ENCODE results near the gene SLC41A2.

DNA sequence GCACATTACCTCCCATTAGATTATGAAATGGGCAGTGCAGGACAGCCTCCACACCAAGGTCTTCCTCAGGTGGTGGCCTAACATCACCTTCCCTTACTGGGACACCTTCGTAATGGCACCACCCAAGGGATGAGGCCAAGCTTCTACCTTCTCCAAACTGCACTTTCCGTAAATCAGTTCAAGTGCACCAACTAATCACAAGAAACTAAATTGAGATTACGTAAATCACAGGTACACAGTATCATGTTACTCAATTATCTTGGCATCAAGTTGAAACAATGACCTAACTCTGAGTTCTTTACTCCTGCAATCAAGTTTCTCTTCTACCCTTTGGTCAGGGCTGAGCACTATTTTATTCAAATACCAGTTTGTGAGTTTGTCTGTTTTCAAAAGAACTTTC, 13.8 kb downstream of the SLC41A2 start:
- TF ChIP-seq ZNF549 (tag by site-specific recombination; IDR thresholded peaks at IDR 0.05) (no peak), ZNF529 (tag by site-specific recombination; IDR thresholded peaks at IDR 0.05; ENCODE audit: insufficient replicate concordance) (no peak), ZNF114 (tag by site-specific recombination; IDR thresholded peaks at IDR 0.05) (no peak), REPIN1 (tag by site-specific recombination; IDR thresholded peaks at IDR 0.05; ENCODE audit: low read depth) (no peak)
- TF ChIP-seq, protein P1, sequence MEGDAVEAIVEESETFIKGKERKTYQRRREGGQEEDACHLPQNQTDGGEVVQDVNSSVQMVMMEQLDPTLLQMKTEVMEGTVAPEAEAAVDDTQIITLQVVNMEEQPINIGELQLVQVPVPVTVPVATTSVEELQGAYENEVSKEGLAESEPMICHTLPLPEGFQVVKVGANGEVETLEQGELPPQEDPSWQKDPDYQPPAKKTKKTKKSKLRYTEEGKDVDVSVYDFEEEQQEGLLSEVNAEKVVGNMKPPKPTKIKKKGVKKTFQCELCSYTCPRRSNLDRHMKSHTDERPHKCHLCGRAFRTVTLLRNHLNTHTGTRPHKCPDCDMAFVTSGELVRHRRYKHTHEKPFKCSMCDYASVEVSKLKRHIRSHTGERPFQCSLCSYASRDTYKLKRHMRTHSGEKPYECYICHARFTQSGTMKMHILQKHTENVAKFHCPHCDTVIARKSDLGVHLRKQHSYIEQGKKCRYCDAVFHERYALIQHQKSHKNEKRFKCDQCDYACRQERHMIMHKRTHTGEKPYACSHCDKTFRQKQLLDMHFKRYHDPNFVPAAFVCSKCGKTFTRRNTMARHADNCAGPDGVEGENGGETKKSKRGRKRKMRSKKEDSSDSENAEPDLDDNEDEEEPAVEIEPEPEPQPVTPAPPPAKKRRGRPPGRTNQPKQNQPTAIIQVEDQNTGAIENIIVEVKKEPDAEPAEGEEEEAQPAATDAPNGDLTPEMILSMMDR (tag by site-specific recombination; IDR thresholded peaks at IDR 0.05): no peak
- TF ChIP-seq, protein P2, sequence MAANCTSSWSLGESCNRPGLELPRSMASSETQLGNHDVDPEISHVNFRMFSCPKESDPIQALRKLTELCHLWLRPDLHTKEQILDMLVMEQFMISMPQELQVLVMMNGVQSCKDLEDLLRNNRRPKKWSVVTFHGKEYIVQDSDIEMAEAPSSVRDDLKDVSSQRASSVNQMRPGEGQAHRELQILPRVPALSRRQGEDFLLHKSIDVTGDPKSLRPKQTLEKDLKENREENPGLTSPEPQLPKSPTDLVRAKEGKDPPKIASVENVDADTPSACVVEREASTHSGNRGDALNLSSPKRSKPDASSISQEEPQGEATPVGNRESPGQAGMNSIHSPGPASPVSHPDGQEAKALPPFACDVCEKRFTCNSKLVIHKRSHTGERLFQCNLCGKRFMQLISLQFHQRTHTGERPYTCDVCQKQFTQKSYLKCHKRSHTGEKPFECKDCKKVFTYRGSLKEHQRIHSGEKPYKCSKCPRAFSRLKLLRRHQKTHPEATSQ (tag by site-specific recombination; IDR thresholded peaks at IDR 0.05): no peak
- TF ChIP-seq, protein P3, sequence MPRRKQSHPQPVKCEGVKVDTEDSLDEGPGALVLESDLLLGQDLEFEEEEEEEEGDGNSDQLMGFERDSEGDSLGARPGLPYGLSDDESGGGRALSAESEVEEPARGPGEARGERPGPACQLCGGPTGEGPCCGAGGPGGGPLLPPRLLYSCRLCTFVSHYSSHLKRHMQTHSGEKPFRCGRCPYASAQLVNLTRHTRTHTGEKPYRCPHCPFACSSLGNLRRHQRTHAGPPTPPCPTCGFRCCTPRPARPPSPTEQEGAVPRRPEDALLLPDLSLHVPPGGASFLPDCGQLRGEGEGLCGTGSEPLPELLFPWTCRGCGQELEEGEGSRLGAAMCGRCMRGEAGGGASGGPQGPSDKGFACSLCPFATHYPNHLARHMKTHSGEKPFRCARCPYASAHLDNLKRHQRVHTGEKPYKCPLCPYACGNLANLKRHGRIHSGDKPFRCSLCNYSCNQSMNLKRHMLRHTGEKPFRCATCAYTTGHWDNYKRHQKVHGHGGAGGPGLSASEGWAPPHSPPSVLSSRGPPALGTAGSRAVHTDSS (tag by site-specific recombination; IDR thresholded peaks at IDR 0.05): peak; percentile 53; the same call in 1 of the 2 replicates
- TF ChIP-seq, protein P4, sequence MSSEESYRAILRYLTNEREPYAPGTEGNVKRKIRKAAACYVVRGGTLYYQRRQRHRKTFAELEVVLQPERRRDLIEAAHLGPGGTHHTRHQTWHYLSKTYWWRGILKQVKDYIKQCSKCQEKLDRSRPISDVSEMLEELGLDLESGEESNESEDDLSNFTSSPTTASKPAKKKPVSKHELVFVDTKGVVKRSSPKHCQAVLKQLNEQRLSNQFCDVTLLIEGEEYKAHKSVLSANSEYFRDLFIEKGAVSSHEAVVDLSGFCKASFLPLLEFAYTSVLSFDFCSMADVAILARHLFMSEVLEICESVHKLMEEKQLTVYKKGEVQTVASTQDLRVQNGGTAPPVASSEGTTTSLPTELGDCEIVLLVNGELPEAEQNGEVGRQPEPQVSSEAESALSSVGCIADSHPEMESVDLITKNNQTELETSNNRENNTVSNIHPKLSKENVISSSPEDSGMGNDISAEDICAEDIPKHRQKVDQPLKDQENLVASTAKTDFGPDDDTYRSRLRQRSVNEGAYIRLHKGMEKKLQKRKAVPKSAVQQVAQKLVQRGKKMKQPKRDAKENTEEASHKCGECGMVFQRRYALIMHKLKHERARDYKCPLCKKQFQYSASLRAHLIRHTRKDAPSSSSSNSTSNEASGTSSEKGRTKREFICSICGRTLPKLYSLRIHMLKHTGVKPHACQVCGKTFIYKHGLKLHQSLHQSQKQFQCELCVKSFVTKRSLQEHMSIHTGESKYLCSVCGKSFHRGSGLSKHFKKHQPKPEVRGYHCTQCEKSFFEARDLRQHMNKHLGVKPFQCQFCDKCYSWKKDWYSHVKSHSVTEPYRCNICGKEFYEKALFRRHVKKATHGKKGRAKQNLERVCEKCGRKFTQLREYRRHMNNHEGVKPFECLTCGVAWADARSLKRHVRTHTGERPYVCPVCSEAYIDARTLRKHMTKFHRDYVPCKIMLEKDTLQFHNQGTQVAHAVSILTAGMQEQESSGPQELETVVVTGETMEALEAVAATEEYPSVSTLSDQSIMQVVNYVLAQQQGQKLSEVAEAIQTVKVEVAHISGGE (tag by site-specific recombination; conservative IDR thresholded peaks at IDR 0.05; ENCODE audit: low read depth): no peak
- TF ChIP-seq, protein P5, sequence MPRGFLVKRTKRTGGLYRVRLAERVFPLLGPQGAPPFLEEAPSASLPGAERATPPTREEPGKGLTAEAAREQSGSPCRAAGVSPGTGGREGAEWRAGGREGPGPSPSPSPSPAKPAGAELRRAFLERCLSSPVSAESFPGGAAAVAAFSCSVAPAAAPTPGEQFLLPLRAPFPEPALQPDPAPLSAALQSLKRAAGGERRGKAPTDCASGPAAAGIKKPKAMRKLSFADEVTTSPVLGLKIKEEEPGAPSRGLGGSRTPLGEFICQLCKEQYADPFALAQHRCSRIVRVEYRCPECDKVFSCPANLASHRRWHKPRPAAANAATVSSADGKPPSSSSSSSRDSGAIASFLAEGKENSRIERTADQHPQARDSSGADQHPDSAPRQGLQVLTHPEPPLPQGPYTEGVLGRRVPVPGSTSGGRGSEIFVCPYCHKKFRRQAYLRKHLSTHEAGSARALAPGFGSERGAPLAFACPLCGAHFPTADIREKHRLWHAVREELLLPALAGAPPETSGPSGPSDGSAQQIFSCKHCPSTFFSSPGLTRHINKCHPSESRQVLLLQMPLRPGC (tag by site-specific recombination; IDR thresholded peaks at IDR 0.05): no peak

Measured in HEK293 (cell line).